HEK293 (cell line): ENCODE results near the gene DNER.

Experiments used
- CTCF ChIA-PET: fragments of 350-600 bp; formaldehyde crosslinking; extraction: SDS; loops from one replicate; lab custom pipeline; 2021; ENCODE audit warnings: antibody characterized with exemption; lab: Yijun Ruan, JAX
- POLR2A ChIA-PET: fragments of 300-600 bp; formaldehyde crosslinking; extraction: SDS; loops from one replicate; lab custom pipeline; 2020; ENCODE audit warnings: antibody characterized with exemption, inconsistent platforms; lab: Yijun Ruan, JAX
- H3K27ac ChIP-seq: fragments of 200-500 bp; sonication (Bioruptor generic); 2 replicates; pipeline ENCODE4 v1.5.1; 2014; ENCODE audit warnings: low read depth, low read length, control low read depth, inconsistent platforms; ENCODE audit errors: extremely low read depth
- H3K36me3 ChIP-seq, 2 experiments: fragments of 200-500 bp in 1 of 2; sonication (Bioruptor generic) in 1 of 2; 1 replicate in 1 of 2; 2 replicates in 1 of 2; pipeline ENCODE4 v1.5.1; 2014 to 2017; ENCODE audit warnings: inconsistent platforms in 2 of 2, low read length in 2 of 2; ENCODE audit not compliant: control insufficient read depth in 2 of 2, insufficient read depth in 1 of 2
- H3K4me1 ChIP-seq: fragments of 200-500 bp; sonication (Bioruptor generic); 2 replicates; pipeline ENCODE4 v1.5.1; 2014; ENCODE audit warnings: mild to moderate bottlenecking, low read length, inconsistent platforms; ENCODE audit not compliant: control insufficient read depth, insufficient read depth
- H3K4me3 ChIP-seq: 2 replicates; pipeline ENCODE4 v1.5.1; 2011; ENCODE audit warnings: low read depth, mild to moderate bottlenecking, control low read depth, low read length, moderate library complexity
- H3K9me3 ChIP-seq: fragments of 200-500 bp; sonication (Bioruptor generic); 2 replicates; pipeline ENCODE4 v1.5.1; 2014; ENCODE audit warnings: low read depth, low read length, inconsistent platforms; ENCODE audit not compliant: control insufficient read depth, insufficient read depth
- EGR2 ChIP-seq: fragments of 450-650 bp; formaldehyde crosslinking; IDR thresholded peaks from 2 replicates; pipeline ENCODE4 v1.5.1; 2016; ENCODE audit warnings: low read depth, missing biosample characterization, missing genetic modification characterization
- FEZF1 ChIP-seq: fragments of 450-650 bp; formaldehyde crosslinking; IDR thresholded peaks from 2 replicates; pipeline ENCODE4 v1.5.1; 2016; ENCODE audit warnings: missing biosample characterization, missing genetic modification characterization
- GLIS1 ChIP-seq: fragments of 450-650 bp; formaldehyde crosslinking; IDR thresholded peaks from 2 replicates; pipeline ENCODE4 v1.5.1; 2016; ENCODE audit warnings: missing biosample characterization, missing genetic modification characterization
- PRDM4 ChIP-seq: fragments of 450-650 bp; formaldehyde crosslinking; IDR thresholded peaks from 2 replicates; pipeline ENCODE4 v1.5.1; 2017; ENCODE audit warnings: missing biosample characterization, missing genetic modification characterization
- SETDB1 ChIP-seq: IDR thresholded peaks from one replicate; pipeline ENCODE4 v1.6.1; 2017; ENCODE audit warnings: mild to moderate bottlenecking, low read length, moderate library complexity, mixed read lengths; ENCODE audit not compliant: insufficient read length
- ZFP69B ChIP-seq: fragments of 450-650 bp; formaldehyde crosslinking; IDR thresholded peaks from 2 replicates; pipeline ENCODE4 v1.5.1; 2016; ENCODE audit warnings: missing biosample characterization, missing genetic modification characterization
- ZNF155 ChIP-seq: fragments of 450-650 bp; formaldehyde crosslinking; IDR thresholded peaks from 2 replicates; pipeline ENCODE4 v1.5.1; 2016; ENCODE audit warnings: missing biosample characterization, missing genetic modification characterization
- ZNF239 ChIP-seq: fragments of 450-650 bp; formaldehyde crosslinking; IDR thresholded peaks from 2 replicates; pipeline ENCODE4 v1.5.1; 2016; ENCODE audit warnings: missing biosample characterization, missing genetic modification characterization
- ZNF26 ChIP-seq: fragments of 450-650 bp; formaldehyde crosslinking; IDR thresholded peaks from 2 replicates; pipeline ENCODE4 v1.5.1; 2016; ENCODE audit warnings: missing biosample characterization, missing genetic modification characterization
- ZNF280C ChIP-seq: fragments of 450-650 bp; formaldehyde crosslinking; IDR thresholded peaks from 2 replicates; pipeline ENCODE4 v1.5.1; 2016; ENCODE audit warnings: missing biosample characterization, missing genetic modification characterization
- ZNF354C ChIP-seq: fragments of 450-650 bp; formaldehyde crosslinking; IDR thresholded peaks from 2 replicates; pipeline ENCODE4 v1.5.1; 2016; ENCODE audit warnings: missing biosample characterization, missing genetic modification characterization, low read depth, borderline replicate concordance
- ZNF449 ChIP-seq: fragments of 450-650 bp; formaldehyde crosslinking; IDR thresholded peaks from 2 replicates; pipeline ENCODE4 v1.5.1; 2017; ENCODE audit warnings: missing biosample characterization, mild to moderate bottlenecking, missing genetic modification characterization, moderate library complexity
- ZNF600 ChIP-seq: fragments of 450-650 bp; formaldehyde crosslinking; IDR thresholded peaks from 2 replicates; pipeline ENCODE4 v1.5.1; 2016; ENCODE audit warnings: missing biosample characterization, missing genetic modification characterization
- ZNF704 ChIP-seq: fragments of 450-650 bp; formaldehyde crosslinking; IDR thresholded peaks from 2 replicates; pipeline ENCODE4 v1.5.1; 2016; ENCODE audit warnings: missing biosample characterization, missing genetic modification characterization
- ZSCAN5A ChIP-seq: fragments of 450-650 bp; formaldehyde crosslinking; IDR thresholded peaks from 2 replicates; pipeline ENCODE4 v1.5.1; 2016; ENCODE audit warnings: missing biosample characterization, missing genetic modification characterization
- TF ChIP-seq, protein P1 (sequence below): fragments of 450-650 bp; formaldehyde crosslinking; IDR thresholded peaks from 2 replicates; pipeline ENCODE4 v1.5.1; 2016; ENCODE audit warnings: missing biosample characterization, missing genetic modification characterization
- TF ChIP-seq, protein P2 (sequence below): fragments of 450-650 bp; formaldehyde crosslinking; IDR thresholded peaks from 2 replicates; pipeline ENCODE4 v1.5.1; 2017; ENCODE audit warnings: missing biosample characterization, missing genetic modification characterization

Gene DNER

GRCh38 chr2:229713371-229714079 lies 830 bp downstream of the DNER start (continued):
- TF ChIP-seq ZNF280C (tag by site-specific recombination): no peak
- peak; percentile 49; the same call in 1 of the 2 replicates for TF ChIP-seq ZNF449 (tag by site-specific recombination)
- TF ChIP-seq FEZF1 (tag by site-specific recombination): no peak
- peak; percentile 72 for TF ChIP-seq ZFP69B (tag by site-specific recombination)
- TF ChIP-seq ZNF155 (tag by site-specific recombination): no peak
- 0 out of 2 replicates have a peak, but pooled peaks have one; percentile 19 for TF ChIP-seq ZNF600
- no peak for TF ChIP-seq ZSCAN5A
- no peak for TF ChIP-seq PRDM4
- TF ChIP-seq GLIS1: peak; percentile 30; the same call in 1 of the 2 replicates
- 0 out of 2 replicates have a peak, but pooled peaks have one; percentile 24 for TF ChIP-seq EGR2 (tag by site-specific recombination)
- TF ChIP-seq, protein P1, sequence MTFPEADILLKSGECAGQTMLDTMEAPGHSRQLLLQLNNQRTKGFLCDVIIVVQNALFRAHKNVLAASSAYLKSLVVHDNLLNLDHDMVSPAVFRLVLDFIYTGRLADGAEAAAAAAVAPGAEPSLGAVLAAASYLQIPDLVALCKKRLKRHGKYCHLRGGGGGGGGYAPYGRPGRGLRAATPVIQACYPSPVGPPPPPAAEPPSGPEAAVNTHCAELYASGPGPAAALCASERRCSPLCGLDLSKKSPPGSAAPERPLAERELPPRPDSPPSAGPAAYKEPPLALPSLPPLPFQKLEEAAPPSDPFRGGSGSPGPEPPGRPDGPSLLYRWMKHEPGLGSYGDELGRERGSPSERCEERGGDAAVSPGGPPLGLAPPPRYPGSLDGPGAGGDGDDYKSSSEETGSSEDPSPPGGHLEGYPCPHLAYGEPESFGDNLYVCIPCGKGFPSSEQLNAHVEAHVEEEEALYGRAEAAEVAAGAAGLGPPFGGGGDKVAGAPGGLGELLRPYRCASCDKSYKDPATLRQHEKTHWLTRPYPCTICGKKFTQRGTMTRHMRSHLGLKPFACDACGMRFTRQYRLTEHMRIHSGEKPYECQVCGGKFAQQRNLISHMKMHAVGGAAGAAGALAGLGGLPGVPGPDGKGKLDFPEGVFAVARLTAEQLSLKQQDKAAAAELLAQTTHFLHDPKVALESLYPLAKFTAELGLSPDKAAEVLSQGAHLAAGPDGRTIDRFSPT (tag by site-specific recombination): peak; percentile 70
- TF ChIP-seq, all 188 proteins: peak for 24

GRCh38 chr2:229712136-229712535 lies 2.2 kb downstream of the DNER start:
- CTCF ChIA-PET: interaction anchor here (0.5 to 2.8 kb wide), 7 partner anchors 11 to 772 kb away, joined by 3 to 15 read pairs (median 4); no protein-coding TSS in a partner anchor
- no peaks in the 10 kb centered on the region for H3K36me3 ChIP-seq
- no peaks in the 10 kb centered on the region for H3K9me3 ChIP-seq
- TF ChIP-seq ZNF239 (tag by site-specific recombination) (no peak), ZNF354C (tag by site-specific recombination) (no peak), SETDB1 (peak; percentile 16), ZNF26 (tag by site-specific recombination) (peak; percentile 77), ZNF704 (tag by site-specific recombination) (no peak)
- TF ChIP-seq, protein P2, sequence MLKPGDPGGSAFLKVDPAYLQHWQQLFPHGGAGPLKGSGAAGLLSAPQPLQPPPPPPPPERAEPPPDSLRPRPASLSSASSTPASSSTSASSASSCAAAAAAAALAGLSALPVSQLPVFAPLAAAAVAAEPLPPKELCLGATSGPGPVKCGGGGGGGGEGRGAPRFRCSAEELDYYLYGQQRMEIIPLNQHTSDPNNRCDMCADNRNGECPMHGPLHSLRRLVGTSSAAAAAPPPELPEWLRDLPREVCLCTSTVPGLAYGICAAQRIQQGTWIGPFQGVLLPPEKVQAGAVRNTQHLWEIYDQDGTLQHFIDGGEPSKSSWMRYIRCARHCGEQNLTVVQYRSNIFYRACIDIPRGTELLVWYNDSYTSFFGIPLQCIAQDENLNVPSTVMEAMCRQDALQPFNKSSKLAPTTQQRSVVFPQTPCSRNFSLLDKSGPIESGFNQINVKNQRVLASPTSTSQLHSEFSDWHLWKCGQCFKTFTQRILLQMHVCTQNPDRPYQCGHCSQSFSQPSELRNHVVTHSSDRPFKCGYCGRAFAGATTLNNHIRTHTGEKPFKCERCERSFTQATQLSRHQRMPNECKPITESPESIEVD: no peak
- TF ChIP-seq, all 188 proteins: peak for 2
- H3K4me1 ChIP-seq: peaks cover 3% of the 10 kb centered on the region; the same call in 1 of the 2 replicates
- H3K27ac ChIP-seq: no peak overlapping the region
- no peak overlapping the region for H3K4me3 ChIP-seq
- POLR2A ChIA-PET: no interaction called here
